Upper lobe of right lung (tissue), 1 donor: ENCODE results near the gene TOPORS. TPM values are rescaled to one million over a fixed set of nuclear protein-coding genes. Genes with fewer than 3 reads are reported as not detected.

Source experiments
- ATAC-seq: fragments of 200-7000 bp; cut with Tn5 transposase; one replicate; pipeline ENCODE4 v1.9.1; 2020; ENCODE audit warnings: mild to moderate bottlenecking, moderate library complexity
- DNase-seq: peaks from one replicate; pipeline ENCODE4 v3.0.0-alpha.2; 2020
- H3K27ac ChIP-seq: fragments of 200-600 bp; one replicate; pipeline ENCODE4 v1.8.0; 2022
- H3K27me3 ChIP-seq: fragments of 200-600 bp; one replicate; pipeline ENCODE4 v1.8.0; 2022; ENCODE audit warnings: mild to moderate bottlenecking
- H3K36me3 ChIP-seq: fragments of 200-600 bp; one replicate; pipeline ENCODE4 v1.8.0; 2022
- H3K4me1 ChIP-seq: fragments of 200-600 bp; one replicate; pipeline ENCODE4 v1.8.0; 2022
- H3K4me3 ChIP-seq: fragments of 200-600 bp; one replicate; pipeline ENCODE4 v1.8.0; 2022; ENCODE audit warnings: mild to moderate bottlenecking
- H3K9me3 ChIP-seq: fragments of 200-600 bp; one replicate; pipeline ENCODE4 v1.8.0; 2022
- intact Hi-C: fragments of 100-400 bp; cut with DNase I; formaldehyde crosslinking; loops from one replicate; pipeline ENCODE4 v1.11.0; 2022
- total RNA-seq: library from RNA; stranded (reverse); fragmentation: NEBNext Ultra II Directional; extraction: Animal tissue kit (Norgen Biotek cat#: 25700); gene quantifications from one replicate; pipeline ENCODE4 v1.2.1, GENCODE V29; 2021
- TF ChIP-seq, protein P1 (sequence below): fragments of 200-600 bp; IDR thresholded peaks from one replicate; pipeline ENCODE4 v1.8.0; 2022; ENCODE audit warnings: antibody characterized with exemption
- donor health status: DM: no; HTN: yes; CAD: no; lungs with severe emphysema.

Gene TOPORS
- total RNA-seq, 1 donor from 2014 or later = 14.6 TPM

- TF ChIP-seq, protein P1, sequence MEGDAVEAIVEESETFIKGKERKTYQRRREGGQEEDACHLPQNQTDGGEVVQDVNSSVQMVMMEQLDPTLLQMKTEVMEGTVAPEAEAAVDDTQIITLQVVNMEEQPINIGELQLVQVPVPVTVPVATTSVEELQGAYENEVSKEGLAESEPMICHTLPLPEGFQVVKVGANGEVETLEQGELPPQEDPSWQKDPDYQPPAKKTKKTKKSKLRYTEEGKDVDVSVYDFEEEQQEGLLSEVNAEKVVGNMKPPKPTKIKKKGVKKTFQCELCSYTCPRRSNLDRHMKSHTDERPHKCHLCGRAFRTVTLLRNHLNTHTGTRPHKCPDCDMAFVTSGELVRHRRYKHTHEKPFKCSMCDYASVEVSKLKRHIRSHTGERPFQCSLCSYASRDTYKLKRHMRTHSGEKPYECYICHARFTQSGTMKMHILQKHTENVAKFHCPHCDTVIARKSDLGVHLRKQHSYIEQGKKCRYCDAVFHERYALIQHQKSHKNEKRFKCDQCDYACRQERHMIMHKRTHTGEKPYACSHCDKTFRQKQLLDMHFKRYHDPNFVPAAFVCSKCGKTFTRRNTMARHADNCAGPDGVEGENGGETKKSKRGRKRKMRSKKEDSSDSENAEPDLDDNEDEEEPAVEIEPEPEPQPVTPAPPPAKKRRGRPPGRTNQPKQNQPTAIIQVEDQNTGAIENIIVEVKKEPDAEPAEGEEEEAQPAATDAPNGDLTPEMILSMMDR = no peak
- Histone ChIP-seq H3K27ac (no peak overlapping the region), H3K4me1 (peaks cover 4% of the 10 kb centered on the region), H3K4me3 (no peak overlapping the region), H3K36me3 (no peaks in the 10 kb centered on the region), H3K9me3 (no peaks in the 10 kb centered on the region), H3K27me3 (no peaks in the 10 kb centered on the region)
- ATAC-seq = no peak
- no peak for DNase-seq
- intact Hi-C loops = no loop called here
Observed at GRCh38 chr9:32518276-32518675, 34.1 kb downstream of the TOPORS start.

- H3K27me3 ChIP-seq = no peaks in the 10 kb centered on the region
- no peaks in the 10 kb centered on the region for H3K4me1 ChIP-seq
- intact Hi-C loops = no loop called here
- TF ChIP-seq, protein P1 = no peak
- no peaks in the 10 kb centered on the region for H3K36me3 ChIP-seq
- H3K9me3 ChIP-seq = no peaks in the 10 kb centered on the region
- no peak overlapping the region for H3K27ac ChIP-seq
- no peak overlapping the region for H3K4me3 ChIP-seq
- DNase-seq = no peak
- no peak for ATAC-seq
Observed at GRCh38 chr9:32516241-32516640, 36.1 kb downstream of the TOPORS start.

DNA sequence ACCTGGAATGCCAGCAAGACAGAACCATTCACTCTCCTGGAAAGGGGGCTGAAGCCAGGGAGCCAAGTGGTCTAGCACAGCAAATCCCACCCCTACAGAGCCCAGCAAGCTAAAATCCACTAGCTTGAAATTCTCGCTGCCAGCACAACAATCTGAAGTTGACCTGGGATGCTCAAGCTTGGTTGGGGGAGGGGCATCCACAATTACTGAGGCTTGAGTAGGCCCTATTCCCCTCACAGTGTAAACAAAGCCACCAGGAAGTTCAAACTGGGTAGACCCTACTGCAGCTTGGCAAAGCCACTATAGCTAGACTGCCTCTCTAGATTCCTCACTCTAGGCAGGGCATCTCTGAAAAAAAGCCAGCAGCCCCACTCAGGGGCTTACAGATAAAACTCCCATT is 43.7 kb downstream of the TOPORS start:
- Histone ChIP-seq H3K9me3 (no peaks in the 10 kb centered on the region), H3K4me1 (no peaks in the 10 kb centered on the region), H3K27me3 (no peaks in the 10 kb centered on the region), H3K36me3 (no peaks in the 10 kb centered on the region), H3K27ac (no peak overlapping the region), H3K4me3 (no peak overlapping the region)
- ATAC-seq = no peak
- DNase-seq = no peak
- TF ChIP-seq, protein P1 = no peak
- intact Hi-C loops = no loop called here

DNA sequence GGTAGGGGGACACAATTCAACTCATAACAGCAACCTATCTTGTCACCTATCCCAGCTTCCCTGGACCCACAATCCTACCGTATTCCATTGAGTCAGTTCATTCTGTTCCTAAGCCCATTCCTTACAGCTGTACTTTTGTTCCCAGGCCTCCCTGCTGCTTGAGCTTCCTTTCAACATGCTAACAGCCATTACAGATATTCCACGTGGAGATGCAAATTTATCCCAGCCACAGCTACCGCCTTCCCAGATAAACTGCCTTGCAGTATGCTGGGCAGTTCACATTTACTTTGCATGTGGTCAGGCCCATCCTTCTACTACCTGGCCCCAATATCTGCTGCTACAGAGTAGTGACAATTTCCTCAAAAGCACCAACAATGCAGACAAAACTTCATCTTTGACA is 49.4 kb downstream of the TOPORS start:
- Histone ChIP-seq H3K36me3 (peaks cover 24% of the 10 kb centered on the region), H3K27me3 (no peaks in the 10 kb centered on the region), H3K27ac (no peak overlapping the region), H3K4me1 (no peaks in the 10 kb centered on the region), H3K4me3 (no peak overlapping the region), H3K9me3 (no peaks in the 10 kb centered on the region)
- intact Hi-C loops = no loop called here
- ATAC-seq (no peak), DNase-seq (no peak)
- TF ChIP-seq, protein P1 = no peak

- no peak overlapping the region for H3K4me3 ChIP-seq
Observed at GRCh38 chr9:32502464-32502863, 49.9 kb downstream of the TOPORS start.

GRCh38 chr9:32501868-32502267 is 50.5 kb downstream of the TOPORS start:
- ATAC-seq (no peak), DNase-seq (no peak)
- H3K36me3 ChIP-seq = peaks cover 33% of the 10 kb centered on the region
- no peaks in the 10 kb centered on the region for H3K4me1 ChIP-seq
- H3K27ac ChIP-seq = no peak overlapping the region
- no peaks in the 10 kb centered on the region for H3K9me3 ChIP-seq
- TF ChIP-seq, protein P1 = no peak
- H3K27me3 ChIP-seq = no peaks in the 10 kb centered on the region
- no peak overlapping the region for H3K4me3 ChIP-seq
- intact Hi-C loops = no loop called here

More at GRCh38 chr9:32502464-32502863, 49.9 kb downstream of the TOPORS start:
- DNase-seq = no peak
- no peak for ATAC-seq
- no peaks in the 10 kb centered on the region for H3K9me3 ChIP-seq
- H3K27ac ChIP-seq = no peak overlapping the region
- TF ChIP-seq, protein P1 = no peak
- H3K4me1 ChIP-seq = no peaks in the 10 kb centered on the region
- peaks cover 27% of the 10 kb centered on the region for H3K36me3 ChIP-seq
- H3K27me3 ChIP-seq = no peaks in the 10 kb centered on the region
- intact Hi-C loops = no loop called here
